ENCODE results near the gene DIPK1B. TPM values are rescaled to one million over a fixed set of nuclear protein-coding genes. Genes with fewer than 3 reads are reported as not detected.

Gene DIPK1B
- total and polyA plus RNA-seq, 11 donors: 14.4 to 46.3 (median 19.8) TPM

GRCh38 chr9:136667214-136667939, 45.0 kb upstream of the DIPK1B start:
- Histone ChIP-seq H3K4me1 (peaks cover 0 to 36% (median 8%) of the 10 kb centered on the region in 12 donors), H3K27ac (peak overlapping the region; percentile 46 to 96 (median 84)), H3K9me3 (no peaks in the 10 kb centered on the region), H3K27me3 (peaks cover 0 to 34% (median 0%) of the 10 kb centered on the region in 9 donors), H3K4me3 (peak overlapping the region; percentile 35 to 84 (median 68)), H3K36me3 (peaks cover 0 to 75% (median 51%) of the 10 kb centered on the region in 9 donors)
- intact Hi-C loops (cut with DNase I): no loop called here
- TF ChIP-seq CTCF (IDR thresholded peaks at IDR 0.05): no peak
- TF ChIP-seq POLR2A (IDR thresholded peaks at IDR 0.05): no peak
- DNase-seq: no peak
- WGBS, 4 donors: 56 to 68% (median 57%) methylated on average over 10 to 21 of the region's 21 CpGs
- ATAC-seq: no peak

GRCh38 chr9:136667940-136668760, 44.2 kb upstream of the DIPK1B start:
- Histone ChIP-seq H3K36me3 (peaks cover 0 to 80% (median 51%) of the 10 kb centered on the region in 9 donors), H3K4me3 (peak overlapping the region; percentile 35 to 84 (median 68)), H3K9me3 (no peaks in the 10 kb centered on the region), H3K27me3 (peaks cover 0 to 27% (median 0%) of the 10 kb centered on the region in 9 donors), H3K27ac (peak overlapping the region; percentile 46 to 96 (median 84)), H3K4me1 (peaks cover 0 to 41% (median 8%) of the 10 kb centered on the region in 12 donors)
- intact Hi-C loops (cut with DNase I): no loop called here
- TF ChIP-seq CTCF (IDR thresholded peaks at IDR 0.05): no peak
- no peak for TF ChIP-seq POLR2A (IDR thresholded peaks at IDR 0.05)
- 36 to 66% (median 54%) methylated on average over 20 to 40 of the region's 40 CpGs for WGBS, 4 donors
- DNase-seq (no peak), ATAC-seq (no peak)

GRCh38 chr9:136668983-136669790, 43.2 kb upstream of the DIPK1B start:
- Histone ChIP-seq H3K36me3 (peaks cover 0 to 84% (median 53%) of the 10 kb centered on the region in 9 donors), H3K9me3 (no peaks in the 10 kb centered on the region), H3K27me3 (peaks cover 0 to 18% (median 0%) of the 10 kb centered on the region in 9 donors), H3K4me3 (peak overlapping the region; percentile 35 to 84 (median 68)), H3K27ac (peak overlapping the region; percentile 31 to 96 (median 84)), H3K4me1 (peaks cover 0 to 41% (median 8%) of the 10 kb centered on the region in 12 donors)
- no peak for DNase-seq
- 39 to 64% (median 59%) methylated on average over 10 to 23 of the region's 23 CpGs for WGBS, 4 donors
- TF ChIP-seq POLR2A (IDR thresholded peaks at IDR 0.05): no peak
- no peak for TF ChIP-seq CTCF (IDR thresholded peaks at IDR 0.05)
- ATAC-seq: peak in 1 of 4 donors; percentile 0
- intact Hi-C loops (cut with DNase I): no loop called here
